ENCODE data around the gene CD300LG. TPM values are rescaled to one million over a fixed set of nuclear protein-coding genes. Genes with fewer than 3 reads are reported as not detected.

Gene CD300LG
- total RNA-seq, 1 experiment from 2014 or later = not detected

DNA sequence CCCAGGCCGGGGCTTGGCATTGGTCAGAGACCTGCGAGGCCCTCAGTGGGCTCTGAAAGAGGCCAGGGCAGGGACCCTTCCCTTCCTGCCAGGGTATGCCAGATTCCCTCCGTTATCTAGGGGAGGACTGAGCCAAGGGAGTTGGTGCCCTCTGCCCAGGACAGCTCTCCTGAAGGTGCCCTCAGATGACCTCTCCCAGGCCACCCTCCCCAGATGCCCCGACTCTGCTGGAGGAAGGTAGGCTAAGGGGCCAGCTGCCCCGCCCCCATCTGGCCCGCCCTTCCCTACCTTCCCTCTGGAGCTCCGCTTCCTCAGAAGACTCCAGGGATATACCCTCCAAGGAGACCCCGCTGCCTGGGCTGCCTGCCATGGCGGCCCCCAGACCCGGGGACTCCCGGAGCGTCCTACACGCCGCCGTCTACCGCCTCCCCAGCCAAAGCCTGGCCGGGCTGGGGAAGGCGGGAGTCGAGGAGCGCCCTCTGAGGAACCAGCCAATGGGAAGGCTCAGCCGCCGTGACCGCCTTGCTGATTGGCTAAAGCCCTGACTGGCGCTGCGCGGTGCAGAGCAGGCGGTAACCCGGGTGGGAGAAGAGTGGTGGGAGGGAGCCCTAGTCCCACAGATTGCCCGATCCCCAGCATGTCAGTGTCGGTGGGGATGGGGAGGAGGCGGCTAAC lies 53.3 kb downstream of the CD300LG start:
- Mint-ChIP-seq H3K27ac (ENCODE audit: low read depth, unreplicated experiment) (no peak overlapping the region), H3K9me3 (ENCODE audit: unreplicated experiment) (no peaks in the 10 kb centered on the region), H3K27me3 (ENCODE audit: insufficient read depth, unreplicated experiment) (peaks cover 41% of the 10 kb centered on the region), H3K4me1 (ENCODE audit: insufficient read depth, unreplicated experiment) (peaks cover 6% of the 10 kb centered on the region), H3K4me3 (ENCODE audit: unreplicated experiment) (peak overlapping the region; percentile 69), H3K36me3 (ENCODE audit: insufficient read depth, unreplicated experiment) (no peaks in the 10 kb centered on the region)
- TF ChIP-seq, protein P1, sequence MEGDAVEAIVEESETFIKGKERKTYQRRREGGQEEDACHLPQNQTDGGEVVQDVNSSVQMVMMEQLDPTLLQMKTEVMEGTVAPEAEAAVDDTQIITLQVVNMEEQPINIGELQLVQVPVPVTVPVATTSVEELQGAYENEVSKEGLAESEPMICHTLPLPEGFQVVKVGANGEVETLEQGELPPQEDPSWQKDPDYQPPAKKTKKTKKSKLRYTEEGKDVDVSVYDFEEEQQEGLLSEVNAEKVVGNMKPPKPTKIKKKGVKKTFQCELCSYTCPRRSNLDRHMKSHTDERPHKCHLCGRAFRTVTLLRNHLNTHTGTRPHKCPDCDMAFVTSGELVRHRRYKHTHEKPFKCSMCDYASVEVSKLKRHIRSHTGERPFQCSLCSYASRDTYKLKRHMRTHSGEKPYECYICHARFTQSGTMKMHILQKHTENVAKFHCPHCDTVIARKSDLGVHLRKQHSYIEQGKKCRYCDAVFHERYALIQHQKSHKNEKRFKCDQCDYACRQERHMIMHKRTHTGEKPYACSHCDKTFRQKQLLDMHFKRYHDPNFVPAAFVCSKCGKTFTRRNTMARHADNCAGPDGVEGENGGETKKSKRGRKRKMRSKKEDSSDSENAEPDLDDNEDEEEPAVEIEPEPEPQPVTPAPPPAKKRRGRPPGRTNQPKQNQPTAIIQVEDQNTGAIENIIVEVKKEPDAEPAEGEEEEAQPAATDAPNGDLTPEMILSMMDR (IDR thresholded peaks at IDR 0.05; ENCODE audit: unreplicated experiment) = no peak
- no TSS peak for BruUV-seq (replicated peaks)
- intact Hi-C loops (cut with micrococcal nuclease) = no loop called here
- POLR2A ChIA-PET = interaction anchor here (0.6 to 1.5 kb wide), 4 partner anchors 9 to 352 kb away, joined by 3 to 4 read pairs (median 4); no protein-coding TSS in a partner anchor
- peak; percentile 81 for DNase-seq (ENCODE audit: unreplicated experiment)
- CTCF ChIA-PET = interaction anchor here (0.7 to 12.5 kb wide), 3 partner anchors 9 to 251 kb away, joined by 3 to 87 read pairs (median 16); no protein-coding TSS in a partner anchor

DNA sequence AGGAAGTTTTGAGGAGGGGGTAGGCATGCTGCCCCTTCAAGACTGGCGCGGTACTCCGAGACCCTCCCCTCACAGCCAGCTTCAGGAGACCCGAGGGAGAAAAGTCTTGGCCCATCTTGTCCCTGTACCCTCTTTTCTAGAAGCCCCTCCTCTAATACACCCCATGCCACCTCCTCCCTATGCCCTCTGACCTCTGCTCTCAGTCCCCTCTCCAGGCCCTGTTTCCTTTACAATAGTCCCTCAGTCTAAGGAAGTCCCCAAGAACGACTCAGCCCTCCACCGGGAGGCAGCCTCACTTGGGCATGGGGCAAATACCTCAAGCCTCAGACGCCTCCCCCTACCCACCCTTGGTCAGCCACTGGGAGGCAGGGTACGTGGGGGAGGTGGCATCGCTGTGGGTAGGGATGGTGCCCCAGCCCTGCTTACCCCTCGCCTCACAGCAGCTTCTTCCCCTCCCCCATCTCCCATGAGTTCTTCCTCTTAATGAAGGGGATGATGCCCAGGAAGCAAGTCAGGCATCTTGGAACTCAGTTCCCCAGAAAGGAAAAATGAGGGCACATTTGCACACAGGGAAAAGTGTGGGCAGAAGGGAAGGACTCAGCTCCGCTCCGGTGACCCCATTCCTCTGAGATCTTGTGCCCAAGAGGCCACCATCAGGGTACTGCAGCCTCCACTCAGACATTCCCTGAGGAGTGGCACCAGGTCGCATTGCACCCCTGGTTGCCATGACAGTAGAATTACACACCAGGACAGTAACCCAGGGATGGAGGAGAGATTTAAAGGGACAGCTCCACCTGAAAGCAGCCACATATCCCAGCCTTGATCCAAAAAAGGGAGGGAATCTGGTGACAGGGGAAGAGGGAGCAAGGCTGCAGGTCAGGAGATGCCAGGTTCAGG lies 54.1 kb downstream of the CD300LG start:
- no TSS peak for BruUV-seq (replicated peaks)
- peaks cover 6% of the 10 kb centered on the region for H3K4me1 Mint-ChIP-seq (ENCODE audit: insufficient read depth, unreplicated experiment)
- no peaks in the 10 kb centered on the region for H3K9me3 Mint-ChIP-seq (ENCODE audit: unreplicated experiment)
- H3K4me3 Mint-ChIP-seq (ENCODE audit: unreplicated experiment) = peak overlapping the region; percentile 69
- CTCF ChIA-PET = interaction anchor here (0.6 to 12.5 kb wide), 3 partner anchors 9 to 167 kb away, joined by 3 to 87 read pairs (median 16); no protein-coding TSS in a partner anchor
- no peak overlapping the region for H3K27ac Mint-ChIP-seq (ENCODE audit: low read depth, unreplicated experiment)
- intact Hi-C loops (cut with micrococcal nuclease) = no loop called here
- peaks cover 41% of the 10 kb centered on the region for H3K27me3 Mint-ChIP-seq (ENCODE audit: insufficient read depth, unreplicated experiment)
- POLR2A ChIA-PET = interaction anchor here (1.0 kb wide), 1 partner anchor 353 kb away, joined by 4 read pairs; no protein-coding TSS in a partner anchor
- H3K36me3 Mint-ChIP-seq (ENCODE audit: insufficient read depth, unreplicated experiment) = no peaks in the 10 kb centered on the region
- TF ChIP-seq, protein P1 (IDR thresholded peaks at IDR 0.05; ENCODE audit: unreplicated experiment) = no peak
- no peak for DNase-seq (ENCODE audit: unreplicated experiment)

DNA sequence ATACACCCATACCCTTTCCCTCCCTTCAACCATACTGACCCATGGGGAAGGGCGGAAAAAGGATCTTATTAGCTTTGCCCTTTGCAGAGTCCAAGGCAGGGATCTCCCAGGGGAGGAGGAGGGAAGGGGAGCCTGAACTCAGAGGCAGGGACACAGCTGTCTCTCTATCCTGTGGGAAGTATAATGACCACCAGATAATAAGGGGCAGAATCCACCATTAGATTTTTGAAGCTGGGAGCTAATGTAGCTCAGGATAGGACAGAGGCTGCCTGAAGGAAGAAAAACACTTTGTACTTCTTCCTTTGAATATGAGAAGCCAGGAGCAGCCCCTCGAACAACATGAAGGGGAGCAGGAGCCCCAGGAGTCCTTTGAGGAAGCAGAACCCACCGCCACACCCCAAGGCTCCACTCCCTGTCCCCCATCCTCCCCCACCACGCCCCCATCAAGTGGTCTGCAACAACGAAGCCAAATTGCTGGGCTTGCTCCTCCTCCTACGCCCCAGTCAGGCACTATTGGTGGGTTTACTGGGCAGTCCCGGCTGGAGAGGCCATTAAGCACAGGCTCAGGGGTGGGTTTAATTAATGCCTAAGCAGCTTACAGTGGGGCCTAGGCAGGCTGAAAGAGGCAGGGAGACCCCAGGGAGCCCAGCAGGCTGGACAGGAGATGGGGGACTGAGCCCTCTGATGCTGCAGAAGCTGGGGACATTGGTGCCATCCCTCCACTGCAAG lies 55.0 kb downstream of the CD300LG start:
- no peaks in the 10 kb centered on the region for H3K9me3 Mint-ChIP-seq (ENCODE audit: unreplicated experiment)
- no peak overlapping the region for H3K27ac Mint-ChIP-seq (ENCODE audit: low read depth, unreplicated experiment)
- ChIA-PET CTCF (interaction anchor here (0.6 to 12.5 kb wide), 3 partner anchors 8 to 168 kb away, joined by 3 to 87 read pairs (median 16); no protein-coding TSS in a partner anchor), POLR2A (no interaction called here)
- intact Hi-C loops (cut with micrococcal nuclease) = no loop called here
- TF ChIP-seq, protein P1 (IDR thresholded peaks at IDR 0.05; ENCODE audit: unreplicated experiment) = no peak
- H3K36me3 Mint-ChIP-seq (ENCODE audit: insufficient read depth, unreplicated experiment) = no peaks in the 10 kb centered on the region
- no peak overlapping the region for H3K4me3 Mint-ChIP-seq (ENCODE audit: unreplicated experiment)
- peaks cover 39% of the 10 kb centered on the region for H3K27me3 Mint-ChIP-seq (ENCODE audit: insufficient read depth, unreplicated experiment)
- no peak for DNase-seq (ENCODE audit: unreplicated experiment)
- no TSS peak for BruUV-seq (replicated peaks)
- peaks cover 6% of the 10 kb centered on the region for H3K4me1 Mint-ChIP-seq (ENCODE audit: insufficient read depth, unreplicated experiment)
